ENCODE data around the gene ZNF705A. TPM values are rescaled to one million over a fixed set of nuclear protein-coding genes. Genes with fewer than 3 reads are reported as not detected.
"Not testable (repeated sequence)": the region's sequence is repeated elsewhere in the genome, so short reads cannot be mapped to it uniquely, and the experiment has no call there.

Gene ZNF705A
- total RNA-seq, 1 donor from 2014 or later: 0.15 TPM

- intact Hi-C loops (cut with DNase I): no loop called here
- Histone ChIP-seq H3K9me3 (no peaks in the 10 kb centered on the region), H3K27ac (no peak overlapping the region), H3K36me3 (peaks cover 4% of the 10 kb centered on the region), H3K27me3 (ENCODE audit: low read depth) (no peaks in the 10 kb centered on the region), H3K4me3 (no peak overlapping the region), H3K4me1 (no peaks in the 10 kb centered on the region)
- DNase-seq (no peak), ATAC-seq (peak in 1 of 2 donors; percentile 21)
- TF ChIP-seq, protein P1, sequence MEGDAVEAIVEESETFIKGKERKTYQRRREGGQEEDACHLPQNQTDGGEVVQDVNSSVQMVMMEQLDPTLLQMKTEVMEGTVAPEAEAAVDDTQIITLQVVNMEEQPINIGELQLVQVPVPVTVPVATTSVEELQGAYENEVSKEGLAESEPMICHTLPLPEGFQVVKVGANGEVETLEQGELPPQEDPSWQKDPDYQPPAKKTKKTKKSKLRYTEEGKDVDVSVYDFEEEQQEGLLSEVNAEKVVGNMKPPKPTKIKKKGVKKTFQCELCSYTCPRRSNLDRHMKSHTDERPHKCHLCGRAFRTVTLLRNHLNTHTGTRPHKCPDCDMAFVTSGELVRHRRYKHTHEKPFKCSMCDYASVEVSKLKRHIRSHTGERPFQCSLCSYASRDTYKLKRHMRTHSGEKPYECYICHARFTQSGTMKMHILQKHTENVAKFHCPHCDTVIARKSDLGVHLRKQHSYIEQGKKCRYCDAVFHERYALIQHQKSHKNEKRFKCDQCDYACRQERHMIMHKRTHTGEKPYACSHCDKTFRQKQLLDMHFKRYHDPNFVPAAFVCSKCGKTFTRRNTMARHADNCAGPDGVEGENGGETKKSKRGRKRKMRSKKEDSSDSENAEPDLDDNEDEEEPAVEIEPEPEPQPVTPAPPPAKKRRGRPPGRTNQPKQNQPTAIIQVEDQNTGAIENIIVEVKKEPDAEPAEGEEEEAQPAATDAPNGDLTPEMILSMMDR (IDR thresholded peaks at IDR 0.05): no peak
Measured at GRCh38 chr12:8127138-8127537, 29.7 kb upstream of the ZNF705A start.

DNA sequence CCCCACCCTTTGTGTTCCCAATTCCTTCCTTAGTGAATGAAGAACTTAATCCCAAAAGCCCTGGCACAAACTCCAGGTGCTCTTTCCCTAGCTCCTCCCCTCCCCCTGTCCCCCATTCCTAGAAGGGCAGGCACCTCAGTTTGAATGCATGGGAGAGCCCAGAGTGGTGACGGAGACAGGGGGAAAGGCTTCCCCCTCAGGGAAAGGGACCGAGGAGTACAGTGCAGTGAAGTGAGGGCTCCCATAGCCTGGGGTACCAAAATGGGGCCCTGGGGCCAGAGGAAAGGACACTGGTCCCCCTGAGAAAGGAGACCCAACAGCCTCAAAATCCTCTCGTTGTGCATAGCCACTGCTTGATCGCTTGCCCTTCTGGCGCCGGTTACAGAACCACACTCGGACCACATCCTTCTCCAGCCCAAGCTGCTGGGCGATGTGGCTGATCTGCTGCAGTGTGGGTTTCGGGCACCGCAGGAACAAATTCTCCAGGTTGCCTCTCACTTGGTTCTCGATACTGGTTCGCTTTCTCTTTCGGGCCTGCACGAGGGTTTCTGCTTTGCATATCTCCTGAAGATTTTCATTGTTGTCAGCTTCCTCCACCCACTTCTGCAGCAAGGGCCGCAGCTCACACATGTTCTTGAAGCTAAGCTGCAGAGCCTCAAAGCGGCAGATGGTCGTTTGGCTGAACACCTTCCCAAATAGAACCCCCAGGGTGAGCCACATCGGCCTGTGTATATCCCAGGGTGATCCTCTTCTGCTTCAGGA, 23.0 kb upstream of the ZNF705A start:
- H3K4me1 ChIP-seq; H3K27me3 ChIP-seq (ENCODE audit: low read depth); H3K27ac ChIP-seq; intact Hi-C loops (cut with DNase I); H3K9me3 ChIP-seq; H3K4me3 ChIP-seq; ATAC-seq; DNase-seq: not testable (repeated sequence)
- peaks cover 20% of the 10 kb centered on the region for H3K36me3 ChIP-seq

- not testable (repeated sequence) for H3K4me1 ChIP-seq
Measured at GRCh38 chr12:8134398-8134930, 22.4 kb upstream of the ZNF705A start.

DNA sequence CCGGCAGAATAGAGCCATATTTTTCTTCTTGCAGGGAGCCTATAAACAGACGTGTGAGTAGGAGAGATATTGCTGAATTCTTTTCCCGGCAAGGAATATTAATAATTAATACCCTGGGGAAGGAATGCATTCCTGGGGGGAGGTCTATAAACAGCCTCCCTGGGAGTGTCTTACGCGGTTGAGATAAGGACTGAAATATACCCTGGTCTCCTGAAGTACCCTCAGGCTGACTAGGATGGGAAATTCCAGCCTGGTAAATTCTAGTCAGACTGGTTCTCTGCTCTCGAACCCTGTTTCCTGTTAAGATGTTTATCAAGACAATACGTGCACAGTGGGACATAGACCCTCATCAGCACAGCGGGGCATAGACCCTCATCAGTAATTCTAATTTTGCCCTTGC, 15.2 kb upstream of the ZNF705A start:
- not testable (repeated sequence) for H3K4me1 ChIP-seq, DNase-seq

More at GRCh38 chr12:8134398-8134930, 22.4 kb upstream of the ZNF705A start:
- ATAC-seq; H3K27me3 ChIP-seq (ENCODE audit: low read depth); H3K27ac ChIP-seq; H3K4me3 ChIP-seq; DNase-seq; intact Hi-C loops (cut with DNase I); H3K9me3 ChIP-seq: not testable (repeated sequence)
- H3K36me3 ChIP-seq: peaks cover 20% of the 10 kb centered on the region

DNA sequence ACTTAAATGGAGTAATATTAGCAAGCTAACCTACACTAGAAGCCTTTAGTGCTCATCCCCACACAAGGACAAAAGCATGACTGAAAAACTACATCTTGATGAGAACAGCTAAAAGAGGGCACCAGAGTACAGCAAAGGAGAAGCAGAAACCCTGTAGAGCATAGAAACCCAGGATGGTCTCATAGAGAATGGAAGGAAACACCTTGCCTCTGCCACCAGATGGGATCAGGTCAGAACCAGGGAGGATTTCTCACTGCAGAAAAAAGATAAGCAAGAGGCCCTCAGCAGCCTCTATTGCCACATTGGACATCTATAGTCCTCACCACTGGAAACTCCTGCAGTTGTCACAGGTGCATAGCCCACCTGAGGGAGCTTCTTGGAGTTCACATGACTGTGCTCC, 13.6 kb upstream of the ZNF705A start:
- intact Hi-C loops (cut with DNase I): no loop called here
- no peak for DNase-seq
- no peak for ATAC-seq

More for the DNA sequence above, 15.2 kb upstream of the ZNF705A start:
- H3K27ac ChIP-seq; intact Hi-C loops (cut with DNase I); H3K4me3 ChIP-seq; H3K9me3 ChIP-seq; H3K27me3 ChIP-seq (ENCODE audit: low read depth); ATAC-seq: not testable (repeated sequence)
- H3K36me3 ChIP-seq: peaks cover 16% of the 10 kb centered on the region

GRCh38 chr12:8145754-8146441, 10.9 kb upstream of the ZNF705A start:
- Histone ChIP-seq H3K27ac (peak overlapping the region; percentile 65), H3K27me3 (ENCODE audit: low read depth) (no peaks in the 10 kb centered on the region), H3K36me3 (no peaks in the 10 kb centered on the region), H3K4me1 (no peaks in the 10 kb centered on the region), H3K9me3 (no peaks in the 10 kb centered on the region), H3K4me3 (peak overlapping the region; percentile 6)
- intact Hi-C loops (cut with DNase I): no loop called here
- peak; percentile 55 for DNase-seq
- TF ChIP-seq, protein P1 (IDR thresholded peaks at IDR 0.05): no peak
- ATAC-seq: peak; percentile 67 to 91

More for the DNA sequence above, 13.6 kb upstream of the ZNF705A start:
- H3K27ac ChIP-seq: no peak overlapping the region
- H3K27me3 ChIP-seq (ENCODE audit: low read depth): no peaks in the 10 kb centered on the region
- peaks cover under 1% of the 10 kb centered on the region for H3K36me3 ChIP-seq
- TF ChIP-seq, protein P1 (IDR thresholded peaks at IDR 0.05): no peak
- no peaks in the 10 kb centered on the region for H3K9me3 ChIP-seq
- H3K4me3 ChIP-seq: no peak overlapping the region
- H3K4me1 ChIP-seq: no peaks in the 10 kb centered on the region

- no peak overlapping the region for H3K4me3 ChIP-seq
Measured at GRCh38 chr12:8146442-8146771, 10.4 kb upstream of the ZNF705A start.

More at GRCh38 chr12:8146442-8146771, 10.4 kb upstream of the ZNF705A start:
- H3K27me3 ChIP-seq (ENCODE audit: low read depth): no peaks in the 10 kb centered on the region
- peak overlapping the region; percentile 65 for H3K27ac ChIP-seq
- H3K4me1 ChIP-seq: no peaks in the 10 kb centered on the region
- TF ChIP-seq, protein P1 (IDR thresholded peaks at IDR 0.05): no peak
- no peaks in the 10 kb centered on the region for H3K9me3 ChIP-seq
- ATAC-seq (no peak), DNase-seq (no peak)
- intact Hi-C loops (cut with DNase I): no loop called here
- H3K36me3 ChIP-seq: no peaks in the 10 kb centered on the region

All from lower lobe of right lung (tissue), 2 donors.